Cardiac muscle cell (in vitro differentiated cells and primary cell): Measurements from ENCODE around the gene COPZ1. TPM values are rescaled to one million over a fixed set of nuclear protein-coding genes. Genes with fewer than 3 reads are reported as not detected.

Experiments used
- DNase-seq, 2 donors: peaks; one replicate each; pipeline versions ENCODE4 v3.0.0 to v3.0.0-alpha.2; 2010 to 2017; ENCODE audit warnings: low read depth in 1 of 2, low spot score in 1 of 2
- H3K27ac ChIP-seq: fragments of 200-600 bp; sonication (generic); 2 replicates; pipeline ENCODE4 v1.5.1; 2016
- H3K27me3 ChIP-seq: fragments of 200-600 bp; sonication (generic); 2 replicates; pipeline ENCODE4 v1.6.0; 2016; ENCODE audit warnings: control low read depth
- H3K36me3 ChIP-seq: fragments of 200-600 bp; sonication (generic); 2 replicates; pipeline ENCODE4 v1.5.1; 2016; ENCODE audit warnings: control low read depth
- H3K4me1 ChIP-seq: fragments of 200-600 bp; sonication (generic); 2 replicates; pipeline ENCODE4 v1.8.1; 2017; ENCODE audit warnings: low read depth, mild to moderate bottlenecking, mixed run types
- H3K4me3 ChIP-seq: fragments of 200-600 bp; sonication (generic); 2 replicates; pipeline ENCODE4 v1.5.1; 2016; ENCODE audit warnings: mild to moderate bottlenecking
- H3K9me3 ChIP-seq: fragments of 200-600 bp; sonication (generic); 2 replicates; pipeline ENCODE4 v1.5.1; 2017; ENCODE audit warnings: low read depth, mild to moderate bottlenecking, control low read depth
- CTCF ChIP-seq: IDR thresholded peaks from 2 replicates; pipeline ENCODE4 v1.5.1; 2012; ENCODE audit warnings: low read depth, mild to moderate bottlenecking, low read length
- polyA plus RNA-seq: library from polyadenylated mRNA; unstranded; fragments of >200 nt; fragmentation: Nextera tagmentation; extraction: Ambion mirVana; gene quantifications from 2 replicates; pipeline ENCODE4 v1.2.1, GENCODE V29; 2016
- total RNA-seq: library from RNA; depleted of rRNA; stranded (reverse); fragments of >200 nt; gene quantifications from 2 replicates; pipeline ENCODE4 v1.2.3, GENCODE V29; 2016

COPZ1 gene
- total and polyA plus RNA-seq, 2 experiments from 2014 or later: 152 to 213 TPM

GRCh38 chr12:54337854-54338650 is 13.1 kb downstream of the COPZ1 start:
- TF ChIP-seq CTCF: no peak
- Histone ChIP-seq H3K27ac (peak overlapping the region; percentile 93), H3K9me3 (no peaks in the 10 kb centered on the region), H3K4me1 (peaks cover 47% of the 10 kb centered on the region), H3K36me3 (peaks cover 8% of the 10 kb centered on the region), H3K27me3 (no peaks in the 10 kb centered on the region), H3K4me3 (no peak overlapping the region)
- no peak for DNase-seq

GRCh38 chr12:54338698-54339296 is 13.9 kb downstream of the COPZ1 start:
- Histone ChIP-seq H3K27me3 (no peaks in the 10 kb centered on the region), H3K4me3 (no peak overlapping the region), H3K4me1 (peaks cover 47% of the 10 kb centered on the region), H3K27ac (peak overlapping the region; percentile 93), H3K36me3 (peaks cover 16% of the 10 kb centered on the region), H3K9me3 (no peaks in the 10 kb centered on the region)
- DNase-seq: peak in 1 of 2 donors; percentile 74
- TF ChIP-seq CTCF: no peak

- peak overlapping the region; percentile 68 for H3K27ac ChIP-seq
- TF ChIP-seq CTCF: no peak
- no peak for DNase-seq
- no peak overlapping the region for H3K4me3 ChIP-seq
- peaks cover 47% of the 10 kb centered on the region for H3K4me1 ChIP-seq
- H3K9me3 ChIP-seq: no peaks in the 10 kb centered on the region
- peaks cover 26% of the 10 kb centered on the region for H3K36me3 ChIP-seq
- H3K27me3 ChIP-seq: no peaks in the 10 kb centered on the region
Measured at GRCh38 chr12:54340846-54341245, 15.9 kb downstream of the COPZ1 start.

GRCh38 chr12:54341378-54342300 is 16.7 kb downstream of the COPZ1 start:
- Histone ChIP-seq H3K27ac (peak overlapping the region; percentile 68), H3K9me3 (no peaks in the 10 kb centered on the region), H3K4me1 (peaks cover 47% of the 10 kb centered on the region), H3K36me3 (peaks cover 26% of the 10 kb centered on the region), H3K27me3 (no peaks in the 10 kb centered on the region), H3K4me3 (no peak overlapping the region)
- TF ChIP-seq CTCF: no peak
- DNase-seq: no peak

GRCh38 chr12:54349036-54349435 is 24.1 kb downstream of the COPZ1 start:
- peaks cover 28% of the 10 kb centered on the region for H3K4me1 ChIP-seq
- no peak overlapping the region for H3K4me3 ChIP-seq
- no peaks in the 10 kb centered on the region for H3K9me3 ChIP-seq
- H3K27ac ChIP-seq: no peak overlapping the region
- DNase-seq: no peak
- H3K36me3 ChIP-seq: peaks cover 38% of the 10 kb centered on the region
- no peak for TF ChIP-seq CTCF
- no peaks in the 10 kb centered on the region for H3K27me3 ChIP-seq
